H1 (cell line): ENCODE results near the gene PAPOLG. TPM values are rescaled to one million over a fixed set of nuclear protein-coding genes. Genes with fewer than 3 reads are reported as not detected.

Experiments
- ASH2L ChIP-seq: fragments of 200-600, 300-600 bp; sonication (generic); IDR thresholded peaks from one replicate; pipeline ENCODE4 v1.7.1; 2017; ENCODE audit warnings: low read length
- CHD7 ChIP-seq: fragments of 300-600 bp; sonication (generic); IDR thresholded peaks from 2 replicates; pipeline ENCODE4 v1.7.1; 2012; ENCODE audit warnings: low read length, moderate library complexity, mild to moderate bottlenecking, inconsistent platforms; ENCODE audit not compliant: insufficient replicate concordance
- EP300 ChIP-seq, 2 experiments: IDR thresholded peaks; 1 replicate in 1 of 2; 2 replicates in 1 of 2; pipeline ENCODE4 v1.6.1; 2011 to 2012; ENCODE audit warnings: low read depth in 2 of 2, low read length in 2 of 2, mild to moderate bottlenecking in 2 of 2, borderline replicate concordance in 1 of 2, inconsistent platforms in 1 of 2, moderate library complexity in 1 of 2
- RFX5 ChIP-seq: IDR thresholded peaks from 2 replicates; pipeline ENCODE4 v1.6.1; 2011; ENCODE audit warnings: low read depth, low read length, improper control_type of control experiment, borderline replicate concordance
- SP1 ChIP-seq: IDR thresholded peaks from 2 replicates; pipeline ENCODE4 v1.6.1; 2011; ENCODE audit warnings: low read depth, low read length
- polyA plus RNA-seq, 7 experiments: library from polyadenylated mRNA; depleted of rRNA in 3 of 7; stranded (reverse) in 5 of 7; unstranded in 2 of 7; fragments of >200 nt in 5 of 7; fragments of 200-250 nt in 2 of 7; gene quantifications; 1 replicate in 5 of 7; 2 replicates in 1 of 7; 4 replicates in 1 of 7; pipeline versions ENCODE4 v1.2.1 to v1.2.3, GENCODE V29; 2011 to 2013; ENCODE audit warnings: missing spikeins in 2 of 7, mixed read lengths in 2 of 7
- total RNA-seq: library from RNA; stranded (reverse); fragmentation: NEBNext Ultra II Directional; extraction: Animal tissue kit (Norgen Biotek cat#: 25700); gene quantifications from 2 replicates; pipeline ENCODE4 v1.2.1, GENCODE V29; 2021

The PAPOLG gene
- total and polyA plus RNA-seq, 2 of the 8 experiments (the other 6 are each of a cell fraction or from before 2014, with no cell fraction given) = 6.5 to 21.5 TPM

GRCh38 chr2:60708630-60709320 is 47.3 kb upstream of the PAPOLG start (continued):
- TF ChIP-seq CHD7 (no peak), ASH2L (no peak), RFX5 (no peak), SP1 (no peak), EP300 (IDR thresholded peaks at IDR 0.05; ENCODE audit: borderline replicate concordance in 1 of 2, low read depth in 2 of 2, low read length in 2 of 2) (no peak)
